SK-N-SH (cell line): ENCODE data around the gene SLC5A11. TPM values are rescaled to one million over a fixed set of nuclear protein-coding genes. Genes with fewer than 3 reads are reported as not detected.

ENCODE experiments used
- CTCF ChIA-PET: fragments of 300-600, 350-600 bp; formaldehyde crosslinking; extraction: SDS; loops from one replicate; lab custom pipeline; 2021; lab: Yijun Ruan, JAX
- POLR2A ChIA-PET: fragments of 350-600 bp; sonication (Branson Sonifier 250); formaldehyde crosslinking; extraction: SDS; loops from one replicate; lab custom pipeline; 2020; ENCODE audit warnings: antibody characterized with exemption, inconsistent platforms; lab: Yijun Ruan, JAX
- DNase-seq: peaks from one replicate; pipeline ENCODE4 v3.0.0; 2012
- H2AFZ ChIP-seq: fragments of 200-600 bp; sonication (generic); 2 replicates; pipeline ENCODE4 v1.8.1; 2016; ENCODE audit warnings: antibody characterized with exemption, mild to moderate bottlenecking, low read depth
- H3F3A ChIP-seq: fragments of 200-600 bp; sonication (generic); replicated peaks from 2 replicates; pipeline ENCODE3; 2016; ENCODE audit warnings: antibody characterized with exemption, mild to moderate bottlenecking; ENCODE audit not compliant: insufficient read depth
- H3K27ac ChIP-seq, 2 experiments: fragments of 200-500 bp in 1 of 2; fragments of 200-600 bp in 1 of 2; sonication (Bioruptor generic) in 1 of 2; sonication (generic), shearing (Covaris generic) in 1 of 2; 2 replicates each; pipeline versions ENCODE4 v1.5.1 to v1.6.1; 2014 to 2016; ENCODE audit warnings: low read depth in 2 of 2, inconsistent platforms in 1 of 2, low read length in 1 of 2, mild to moderate bottlenecking in 1 of 2, mixed read lengths in 1 of 2
- H3K27me3 ChIP-seq: fragments of 200-600 bp; sonication (generic), shearing (Covaris generic); 2 replicates; pipeline ENCODE4 v1.6.1; 2016; ENCODE audit warnings: mixed run types; ENCODE audit not compliant: insufficient read depth
- H3K36me3 ChIP-seq, 2 experiments: fragments of 200-500 bp in 1 of 2; fragments of 200-600 bp in 1 of 2; sonication (Bioruptor generic) in 1 of 2; sonication (generic) in 1 of 2; replicated peaks in 1 of 2; 2 replicates each; pipeline versions ENCODE3 to v1.5.1; 2014 to 2016; ENCODE audit warnings: low read length in 1 of 2, mild to moderate bottlenecking in 1 of 2; ENCODE audit not compliant: insufficient read depth in 2 of 2, control insufficient read depth in 1 of 2
- H3K4me1 ChIP-seq, 2 experiments: fragments of 200-500 bp in 1 of 2; fragments of 200-600 bp in 1 of 2; sonication (Bioruptor generic) in 1 of 2; sonication (generic), shearing (Covaris generic) in 1 of 2; 2 replicates each; pipeline versions ENCODE4 v1.5.1 to v1.6.1; 2014 to 2016; ENCODE audit warnings: low read depth in 1 of 2, low read length in 1 of 2, mixed run types in 1 of 2; ENCODE audit not compliant: insufficient read depth in 2 of 2, control insufficient read depth in 1 of 2
- H3K4me2 ChIP-seq: fragments of 200-600 bp; sonication (generic), shearing (Covaris generic); 2 replicates; pipeline ENCODE4 v1.6.1; 2017; ENCODE audit warnings: mixed run types
- H3K4me3 ChIP-seq, 2 experiments: fragments of 200-500 bp in 1 of 2; fragments of 200-600 bp in 1 of 2; sonication (Bioruptor generic) in 1 of 2; sonication (generic), shearing (Covaris generic) in 1 of 2; 2 replicates each; pipeline versions ENCODE4 v1.5.1 to v1.8.1; 2014 to 2016; ENCODE audit warnings: low read depth in 2 of 2, inconsistent platforms in 1 of 2, low read length in 1 of 2, mild to moderate bottlenecking in 1 of 2, mixed read lengths in 1 of 2, moderate library complexity in 1 of 2
- H3K79me2 ChIP-seq: fragments of 200-600 bp; sonication (generic); 2 replicates; pipeline ENCODE4 v1.8.1; 2017; ENCODE audit warnings: mild to moderate bottlenecking; ENCODE audit not compliant: insufficient read depth
- H3K9ac ChIP-seq: fragments of 200-600 bp; sonication (generic); 2 replicates; pipeline ENCODE4 v1.6.1; 2017; ENCODE audit warnings: mixed run types
- H3K9me2 ChIP-seq: fragments of 200-600 bp; sonication (generic); 2 replicates; pipeline ENCODE4 v1.6.1; 2017; ENCODE audit warnings: mixed run types
- H3K9me3 ChIP-seq: fragments of 200-600 bp; sonication (generic); 2 replicates; pipeline ENCODE4 v1.6.1; 2017; ENCODE audit warnings: mixed run types, mild to moderate bottlenecking, moderate library complexity
- H4K20me1 ChIP-seq: fragments of 200-600 bp; sonication (generic); 2 replicates; pipeline ENCODE4 v1.6.1; 2017; ENCODE audit warnings: mild to moderate bottlenecking, mixed run types; ENCODE audit not compliant: insufficient read depth
- ELF1 ChIP-seq: IDR thresholded peaks from 2 replicates; pipeline ENCODE4 v1.4.0; 2012
- EZH2phosphoT487 ChIP-seq: fragments of 200-600 bp; sonication (generic); IDR thresholded peaks from 2 replicates; pipeline ENCODE4 v1.6.1; 2017; ENCODE audit warnings: low read depth, mixed run types, mild to moderate bottlenecking, antibody characterized with exemption, moderate library complexity, borderline replicate concordance
- FOXM1 ChIP-seq: IDR thresholded peaks from 2 replicates; pipeline ENCODE4 v1.4.0; 2012; ENCODE audit warnings: low read depth, mild to moderate bottlenecking
- GABPA ChIP-seq: IDR thresholded peaks from 2 replicates; pipeline ENCODE4 v1.4.0; 2012; ENCODE audit warnings: low read depth, mild to moderate bottlenecking
- MEF2A ChIP-seq: IDR thresholded peaks from 2 replicates; pipeline ENCODE4 v1.4.0; 2012; ENCODE audit warnings: low read depth, borderline replicate concordance
- MXI1 ChIP-seq: IDR thresholded peaks from 2 replicates; pipeline ENCODE4 v1.6.1; 2012; ENCODE audit warnings: mild to moderate bottlenecking, low read depth, low read length, improper control_type of control experiment
- NRF1 ChIP-seq: IDR thresholded peaks from 2 replicates; pipeline ENCODE4 v1.6.1; 2012; ENCODE audit warnings: low read depth, mild to moderate bottlenecking, low read length
- POLR2AphosphoS5 ChIP-seq: IDR thresholded peaks from 2 replicates; pipeline ENCODE4 v1.6.1; 2012; ENCODE audit warnings: low read depth, low read length
- RAD21 ChIP-seq: IDR thresholded peaks from 2 replicates; pipeline ENCODE4 v1.6.1; 2012; ENCODE audit warnings: mild to moderate bottlenecking, low read length
- RCOR1 ChIP-seq: fragments of 150-350 bp; IDR thresholded peaks from 2 replicates; pipeline ENCODE4 v1.6.1; 2017; ENCODE audit warnings: antibody characterized with exemption, low read length
- RXRA ChIP-seq: IDR thresholded peaks from 2 replicates; pipeline ENCODE4 v1.4.0; 2012; ENCODE audit warnings: low read depth, mild to moderate bottlenecking, borderline replicate concordance
- SIN3A ChIP-seq: IDR thresholded peaks from 2 replicates; pipeline ENCODE4 v1.6.1; 2012; ENCODE audit warnings: low read depth, mild to moderate bottlenecking, low read length, moderate library complexity, borderline replicate concordance
- TAF1 ChIP-seq: IDR thresholded peaks from 2 replicates; pipeline ENCODE4 v1.6.1; 2012; ENCODE audit warnings: low read depth, mild to moderate bottlenecking, low read length, moderate library complexity, borderline replicate concordance
- TCF12 ChIP-seq: IDR thresholded peaks from 2 replicates; pipeline ENCODE4 v1.4.0; 2012
- YY1 ChIP-seq: IDR thresholded peaks from 2 replicates; pipeline ENCODE4 v1.4.0; 2012; ENCODE audit warnings: low read depth, mild to moderate bottlenecking
- WGBS: methylation state at CpG from one replicate; pipeline ENCODE4 v1.1.6; 2017; ENCODE audit warnings: low lambda C conversion rate; 5-methylcytosine and 5-hydroxymethylcytosine counted together
- polyA plus RNA-seq, 3 experiments: library from polyadenylated mRNA; depleted of rRNA; stranded (reverse); fragments of >200 nt; gene quantifications; 2 replicates each; pipeline ENCODE4 v1.2.3, GENCODE V29; 2012
- TF ChIP-seq, protein P1 (sequence below): IDR thresholded peaks from 2 replicates; pipeline ENCODE4 v1.4.0; 2012; ENCODE audit warnings: low read depth, borderline replicate concordance
- TF ChIP-seq, protein P2 (sequence below): IDR thresholded peaks from 2 replicates; pipeline ENCODE4 v1.6.1; 2012; ENCODE audit warnings: mild to moderate bottlenecking, low read depth, low read length, moderate library complexity
- TF ChIP-seq, protein P3 (sequence below): fragments of 200-600 bp; sonication (generic); IDR thresholded peaks from 2 replicates; pipeline ENCODE4 v1.6.1; 2017; ENCODE audit warnings: antibody characterized with exemption, mild to moderate bottlenecking, moderate library complexity

The SLC5A11 gene
- polyA plus RNA-seq, 1 of the 3 experiments (the other 2 are of a cell fraction) = not detected

GRCh38 chr16:24800586-24800985 is 45.2 kb upstream of the SLC5A11 start:
- Histone ChIP-seq H2AFZ (no peak overlapping the region), H3F3A (peaks cover 4% of the 10 kb centered on the region), H3K9ac (no peak overlapping the region), H3K36me3 (peaks cover 92 to 93% of the 10 kb centered on the region in 2 experiments), H4K20me1 (no peaks in the 10 kb centered on the region), H3K79me2 (no peaks in the 10 kb centered on the region), H3K9me3 (no peaks in the 10 kb centered on the region), H3K9me2 (no peaks in the 10 kb centered on the region), H3K27ac (no peak overlapping the region; a peak in 1 of 4 replicates), H3K27me3 (no peaks in the 10 kb centered on the region), H3K4me1 (no peaks in the 10 kb centered on the region), H3K4me3 (no peak overlapping the region), H3K4me2 (no peak overlapping the region)
- TF ChIP-seq TCF12 (no peak), RAD21 (peak; percentile 21; the same call in 1 of the 2 replicates), POLR2AphosphoS5 (no peak)
- POLR2A ChIA-PET = interaction anchor here (0.6 kb wide), 1 partner anchor 238 kb away, joined by 4 read pairs; no protein-coding TSS in a partner anchor
- WGBS = 87% methylated on average over 4 of the region's 4 CpGs
- CTCF ChIA-PET = interaction anchor here (0.6 to 2.9 kb wide), 6 partner anchors 11 to 283 kb away, joined by 3 to 9 read pairs (median 4); no protein-coding TSS in a partner anchor
- DNase-seq = no peak

GRCh38 chr16:24801761-24802302 is 43.9 kb upstream of the SLC5A11 start:
- ChIA-PET CTCF (interaction anchor here (1.1 to 2.9 kb wide), 3 partner anchors 10 to 285 kb away, joined by 3 to 9 read pairs (median 3); no protein-coding TSS in a partner anchor), POLR2A (interaction anchor here (0.6 kb wide), 1 partner anchor 501 kb away, joined by 5 read pairs; no protein-coding TSS in a partner anchor)

More at GRCh38 chr16:24801761-24802302, 43.9 kb upstream of the SLC5A11 start:
- TF ChIP-seq SIN3A (no peak), NRF1 (no peak), RAD21 (no peak), ELF1 (no peak), TAF1 (no peak), EZH2phosphoT487 (no peak), MXI1 (no peak), RXRA (no peak), TCF12 (no peak), GABPA (no peak), FOXM1 (no peak), RCOR1 (no peak), MEF2A (no peak), YY1 (no peak)
- TF ChIP-seq, protein P1, sequence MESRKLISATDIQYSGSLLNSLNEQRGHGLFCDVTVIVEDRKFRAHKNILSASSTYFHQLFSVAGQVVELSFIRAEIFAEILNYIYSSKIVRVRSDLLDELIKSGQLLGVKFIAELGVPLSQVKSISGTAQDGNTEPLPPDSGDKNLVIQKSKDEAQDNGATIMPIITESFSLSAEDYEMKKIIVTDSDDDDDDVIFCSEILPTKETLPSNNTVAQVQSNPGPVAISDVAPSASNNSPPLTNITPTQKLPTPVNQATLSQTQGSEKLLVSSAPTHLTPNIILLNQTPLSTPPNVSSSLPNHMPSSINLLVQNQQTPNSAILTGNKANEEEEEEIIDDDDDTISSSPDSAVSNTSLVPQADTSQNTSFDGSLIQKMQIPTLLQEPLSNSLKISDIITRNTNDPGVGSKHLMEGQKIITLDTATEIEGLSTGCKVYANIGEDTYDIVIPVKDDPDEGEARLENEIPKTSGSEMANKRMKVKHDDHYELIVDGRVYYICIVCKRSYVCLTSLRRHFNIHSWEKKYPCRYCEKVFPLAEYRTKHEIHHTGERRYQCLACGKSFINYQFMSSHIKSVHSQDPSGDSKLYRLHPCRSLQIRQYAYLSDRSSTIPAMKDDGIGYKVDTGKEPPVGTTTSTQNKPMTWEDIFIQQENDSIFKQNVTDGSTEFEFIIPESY = no peak
- TF ChIP-seq, protein P2, sequence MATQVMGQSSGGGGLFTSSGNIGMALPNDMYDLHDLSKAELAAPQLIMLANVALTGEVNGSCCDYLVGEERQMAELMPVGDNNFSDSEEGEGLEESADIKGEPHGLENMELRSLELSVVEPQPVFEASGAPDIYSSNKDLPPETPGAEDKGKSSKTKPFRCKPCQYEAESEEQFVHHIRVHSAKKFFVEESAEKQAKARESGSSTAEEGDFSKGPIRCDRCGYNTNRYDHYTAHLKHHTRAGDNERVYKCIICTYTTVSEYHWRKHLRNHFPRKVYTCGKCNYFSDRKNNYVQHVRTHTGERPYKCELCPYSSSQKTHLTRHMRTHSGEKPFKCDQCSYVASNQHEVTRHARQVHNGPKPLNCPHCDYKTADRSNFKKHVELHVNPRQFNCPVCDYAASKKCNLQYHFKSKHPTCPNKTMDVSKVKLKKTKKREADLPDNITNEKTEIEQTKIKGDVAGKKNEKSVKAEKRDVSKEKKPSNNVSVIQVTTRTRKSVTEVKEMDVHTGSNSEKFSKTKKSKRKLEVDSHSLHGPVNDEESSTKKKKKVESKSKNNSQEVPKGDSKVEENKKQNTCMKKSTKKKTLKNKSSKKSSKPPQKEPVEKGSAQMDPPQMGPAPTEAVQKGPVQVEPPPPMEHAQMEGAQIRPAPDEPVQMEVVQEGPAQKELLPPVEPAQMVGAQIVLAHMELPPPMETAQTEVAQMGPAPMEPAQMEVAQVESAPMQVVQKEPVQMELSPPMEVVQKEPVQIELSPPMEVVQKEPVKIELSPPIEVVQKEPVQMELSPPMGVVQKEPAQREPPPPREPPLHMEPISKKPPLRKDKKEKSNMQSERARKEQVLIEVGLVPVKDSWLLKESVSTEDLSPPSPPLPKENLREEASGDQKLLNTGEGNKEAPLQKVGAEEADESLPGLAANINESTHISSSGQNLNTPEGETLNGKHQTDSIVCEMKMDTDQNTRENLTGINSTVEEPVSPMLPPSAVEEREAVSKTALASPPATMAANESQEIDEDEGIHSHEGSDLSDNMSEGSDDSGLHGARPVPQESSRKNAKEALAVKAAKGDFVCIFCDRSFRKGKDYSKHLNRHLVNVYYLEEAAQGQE = no peak
- TF ChIP-seq, protein P3, sequence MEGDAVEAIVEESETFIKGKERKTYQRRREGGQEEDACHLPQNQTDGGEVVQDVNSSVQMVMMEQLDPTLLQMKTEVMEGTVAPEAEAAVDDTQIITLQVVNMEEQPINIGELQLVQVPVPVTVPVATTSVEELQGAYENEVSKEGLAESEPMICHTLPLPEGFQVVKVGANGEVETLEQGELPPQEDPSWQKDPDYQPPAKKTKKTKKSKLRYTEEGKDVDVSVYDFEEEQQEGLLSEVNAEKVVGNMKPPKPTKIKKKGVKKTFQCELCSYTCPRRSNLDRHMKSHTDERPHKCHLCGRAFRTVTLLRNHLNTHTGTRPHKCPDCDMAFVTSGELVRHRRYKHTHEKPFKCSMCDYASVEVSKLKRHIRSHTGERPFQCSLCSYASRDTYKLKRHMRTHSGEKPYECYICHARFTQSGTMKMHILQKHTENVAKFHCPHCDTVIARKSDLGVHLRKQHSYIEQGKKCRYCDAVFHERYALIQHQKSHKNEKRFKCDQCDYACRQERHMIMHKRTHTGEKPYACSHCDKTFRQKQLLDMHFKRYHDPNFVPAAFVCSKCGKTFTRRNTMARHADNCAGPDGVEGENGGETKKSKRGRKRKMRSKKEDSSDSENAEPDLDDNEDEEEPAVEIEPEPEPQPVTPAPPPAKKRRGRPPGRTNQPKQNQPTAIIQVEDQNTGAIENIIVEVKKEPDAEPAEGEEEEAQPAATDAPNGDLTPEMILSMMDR = no peak
- Histone ChIP-seq H3K79me2 (no peaks in the 10 kb centered on the region), H3K9ac (no peak overlapping the region), H3K36me3 (peaks cover 91 to 93% of the 10 kb centered on the region in 2 experiments), H3K9me3 (no peaks in the 10 kb centered on the region), H3K9me2 (no peaks in the 10 kb centered on the region), H4K20me1 (no peaks in the 10 kb centered on the region), H3K27me3 (no peaks in the 10 kb centered on the region), H2AFZ (no peak overlapping the region), H3K27ac (no peak overlapping the region), H3K4me2 (no peak overlapping the region), H3F3A (peaks cover 4% of the 10 kb centered on the region), H3K4me1 (no peaks in the 10 kb centered on the region), H3K4me3 (no peak overlapping the region)
- no peak for DNase-seq
- WGBS = 98% methylated on average over 3 of the region's 3 CpGs
